Activated B cell treated with CpG ODN at 0.5 μM for 24 hours (primary cell): Measurements from ENCODE around the gene HBP1. TPM values are rescaled to one million over a fixed set of nuclear protein-coding genes. Genes with fewer than 3 reads are reported as not detected.

Experiments
- ATAC-seq: fragments of 200-7000 bp; cut with Tn5 transposase; one replicate; pipeline ENCODE4 v1.10.0; 2021; ENCODE audit warnings: low read depth, mild to moderate bottlenecking, moderate library complexity
- CTCF ChIA-PET: fragments of 350-600 bp; sonication (Branson Sonifier 250); formaldehyde crosslinking; loops from one replicate; lab custom pipeline; 2021; ENCODE audit warnings: antibody characterized with exemption; lab: Charles Lee
- POLR2A ChIA-PET: fragments of 350-600 bp; sonication (Branson Sonifier 250); formaldehyde crosslinking; loops from one replicate; lab custom pipeline; 2021; ENCODE audit warnings: antibody characterized with exemption; lab: Charles Lee
- DNase-seq: peaks from one replicate; pipeline ENCODE4 v3.0.0; 2022
- H3K27ac Mint-ChIP-seq: one replicate; pipeline ENCODE4 v1.8.0; 2020; ENCODE audit warnings: mixed read lengths
- H3K27me3 Mint-ChIP-seq: one replicate; pipeline ENCODE4 v1.8.0; 2021; ENCODE audit warnings: mixed read lengths
- H3K36me3 Mint-ChIP-seq: one replicate; pipeline ENCODE4 v1.8.0; 2021; ENCODE audit warnings: low read depth, mixed read lengths
- H3K4me1 Mint-ChIP-seq: one replicate; pipeline ENCODE4 v1.8.0; 2021; ENCODE audit warnings: mixed read lengths
- H3K4me3 Mint-ChIP-seq: one replicate; pipeline ENCODE4 v1.8.0; 2020; ENCODE audit warnings: mild to moderate bottlenecking, mixed read lengths
- H3K9me3 Mint-ChIP-seq: one replicate; pipeline ENCODE4 v1.8.0; 2020; ENCODE audit warnings: mixed read lengths
- CTCF ChIP-seq: fragments of 200-600 bp; IDR thresholded peaks from one replicate; pipeline ENCODE4 v1.8.0; 2022; ENCODE audit warnings: antibody characterized with exemption, mild to moderate bottlenecking
- intact Hi-C: fragments of 100-400 bp; cut with micrococcal nuclease; formaldehyde crosslinking; loops from one replicate; pipeline ENCODE4 v1.15.1; 2024
- total RNA-seq: library from RNA; stranded (reverse); gene quantifications from 2 replicates; pipeline ENCODE4 v1.2.3, GENCODE V29; 2022

The HBP1 gene
- total RNA-seq, 1 donor from 2014 or later: 59.9 TPM

- DNase-seq (no peak), ATAC-seq (no peak)
- Mint-ChIP-seq H3K27ac (no peak overlapping the region), H3K9me3 (peaks cover 7% of the 10 kb centered on the region), H3K4me1 (no peaks in the 10 kb centered on the region), H3K4me3 (no peak overlapping the region), H3K27me3 (no peaks in the 10 kb centered on the region), H3K36me3 (peaks cover 80% of the 10 kb centered on the region)
- POLR2A ChIA-PET: interaction anchor here (0.6 kb wide), 1 partner anchor 11 kb away, joined by 7 read pairs; no protein-coding TSS in a partner anchor
- intact Hi-C loops: loop anchor here (10.0 kb wide), 1 partner anchor 515 kb away; no protein-coding TSS in a partner anchor
- CTCF ChIA-PET: no interaction called here
- TF ChIP-seq CTCF: no peak
Observed at GRCh38 chr7:107209565-107209964, 40.8 kb downstream of the HBP1 start.

- DNase-seq (no peak), ATAC-seq (no peak)
- Mint-ChIP-seq H3K4me3 (no peak overlapping the region), H3K9me3 (peaks cover 10% of the 10 kb centered on the region), H3K27ac (no peak overlapping the region), H3K27me3 (no peaks in the 10 kb centered on the region), H3K36me3 (peaks cover 80% of the 10 kb centered on the region), H3K4me1 (no peaks in the 10 kb centered on the region)
- intact Hi-C loops: no loop called here
- TF ChIP-seq CTCF: no peak
- ChIA-PET CTCF (no interaction called here), POLR2A (no interaction called here)
Observed at GRCh38 chr7:107210400-107210799, 41.6 kb downstream of the HBP1 start.

GRCh38 chr7:107212725-107213124 lies 43.9 kb downstream of the HBP1 start:
- DNase-seq (no peak), ATAC-seq (no peak)
- Mint-ChIP-seq H3K27ac (no peak overlapping the region), H3K27me3 (no peaks in the 10 kb centered on the region), H3K9me3 (peaks cover 17% of the 10 kb centered on the region), H3K4me3 (no peak overlapping the region), H3K36me3 (peaks cover 70% of the 10 kb centered on the region), H3K4me1 (no peaks in the 10 kb centered on the region)
- intact Hi-C loops: no loop called here
- POLR2A ChIA-PET: no interaction called here
- no peak for TF ChIP-seq CTCF
- CTCF ChIA-PET: no interaction called here

- H3K27me3 Mint-ChIP-seq: no peaks in the 10 kb centered on the region
- peaks cover 66% of the 10 kb centered on the region for H3K36me3 Mint-ChIP-seq
- POLR2A ChIA-PET: no interaction called here
- TF ChIP-seq CTCF: no peak
- CTCF ChIA-PET: no interaction called here
- no peak for DNase-seq
- H3K4me1 Mint-ChIP-seq: no peaks in the 10 kb centered on the region
- H3K9me3 Mint-ChIP-seq: peaks cover 17% of the 10 kb centered on the region
- H3K27ac Mint-ChIP-seq: no peak overlapping the region
- intact Hi-C loops: no loop called here
- H3K4me3 Mint-ChIP-seq: no peak overlapping the region
- no peak for ATAC-seq
Observed at GRCh38 chr7:107213193-107213788, 44.5 kb downstream of the HBP1 start.

GRCh38 chr7:107213945-107214344 lies 45.1 kb downstream of the HBP1 start:
- DNase-seq: no peak
- no peaks in the 10 kb centered on the region for H3K27me3 Mint-ChIP-seq
- no peak overlapping the region for H3K27ac Mint-ChIP-seq
- intact Hi-C loops: no loop called here
- peaks cover 65% of the 10 kb centered on the region for H3K36me3 Mint-ChIP-seq
- H3K4me1 Mint-ChIP-seq: no peaks in the 10 kb centered on the region
- H3K9me3 Mint-ChIP-seq: peaks cover 17% of the 10 kb centered on the region
- POLR2A ChIA-PET: no interaction called here
- ATAC-seq: no peak
- no peak for TF ChIP-seq CTCF
- CTCF ChIA-PET: no interaction called here
- H3K4me3 Mint-ChIP-seq: no peak overlapping the region
